DMS79 (cell line): ENCODE data around the gene ANXA11.
"Not testable (repeated sequence)": the region's sequence is repeated elsewhere in the genome, so short reads cannot be mapped to it uniquely, and the experiment has no call there.

Experiments used
- DNase-seq: peaks from one replicate; lab custom pipeline; 2025; lab: John Stamatoyannopoulos, UW

The ANXA11 gene

DNA sequence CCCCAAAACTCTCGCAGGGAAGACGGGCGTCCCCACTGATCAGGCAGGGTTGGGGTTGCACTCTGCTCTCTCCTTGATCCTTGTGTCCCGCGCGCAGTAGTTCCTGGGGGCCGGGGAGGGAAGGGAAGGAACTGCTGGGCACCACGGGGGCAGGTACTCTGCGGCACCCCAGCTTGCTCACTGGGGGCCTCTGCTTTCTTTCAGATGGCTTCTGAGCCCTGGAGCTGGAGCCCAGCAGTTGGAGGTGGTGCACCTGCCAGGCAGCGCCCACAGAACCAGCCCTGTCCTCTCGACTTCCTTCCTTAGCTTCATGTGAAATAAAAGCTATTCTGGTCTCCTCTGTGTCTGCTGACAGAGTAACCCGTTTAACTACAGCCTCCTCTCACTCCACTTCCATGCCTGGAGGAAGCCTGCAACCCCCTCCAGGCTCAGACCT is 60.6 kb downstream of the ANXA11 start:
- DNase-seq: no peak

DNA sequence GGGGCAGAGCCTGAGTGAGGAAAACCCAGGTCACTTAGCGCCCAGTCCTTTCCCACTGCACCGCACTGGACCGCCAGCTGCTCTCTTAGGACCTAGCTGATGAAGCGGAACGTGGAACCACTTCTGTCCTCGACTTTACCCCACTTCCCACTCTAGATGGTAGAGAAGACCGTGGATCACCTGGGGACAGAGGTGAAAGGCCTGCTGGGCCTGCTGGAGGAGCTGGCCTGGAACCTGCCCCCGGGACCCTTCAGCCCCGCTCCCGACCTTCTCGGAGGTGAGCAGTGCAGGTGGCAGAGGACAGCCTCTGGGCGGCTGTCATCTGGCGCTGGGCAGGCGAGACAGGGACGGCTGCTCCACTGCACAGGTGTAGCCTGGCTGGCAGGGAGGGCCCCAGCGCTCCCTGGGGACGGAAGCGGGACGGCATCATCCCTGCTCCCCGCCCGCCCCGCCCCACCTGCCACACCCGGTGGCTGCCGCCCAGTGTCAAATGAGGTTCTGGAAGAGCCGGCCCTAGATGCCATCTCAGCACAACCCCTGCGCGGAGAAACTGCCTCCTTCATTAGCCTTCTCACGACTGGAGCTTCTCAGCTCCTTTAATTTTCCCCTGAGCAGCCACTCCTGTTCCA is 61.2 kb downstream of the ANXA11 start:
- no peak for DNase-seq

DNA sequence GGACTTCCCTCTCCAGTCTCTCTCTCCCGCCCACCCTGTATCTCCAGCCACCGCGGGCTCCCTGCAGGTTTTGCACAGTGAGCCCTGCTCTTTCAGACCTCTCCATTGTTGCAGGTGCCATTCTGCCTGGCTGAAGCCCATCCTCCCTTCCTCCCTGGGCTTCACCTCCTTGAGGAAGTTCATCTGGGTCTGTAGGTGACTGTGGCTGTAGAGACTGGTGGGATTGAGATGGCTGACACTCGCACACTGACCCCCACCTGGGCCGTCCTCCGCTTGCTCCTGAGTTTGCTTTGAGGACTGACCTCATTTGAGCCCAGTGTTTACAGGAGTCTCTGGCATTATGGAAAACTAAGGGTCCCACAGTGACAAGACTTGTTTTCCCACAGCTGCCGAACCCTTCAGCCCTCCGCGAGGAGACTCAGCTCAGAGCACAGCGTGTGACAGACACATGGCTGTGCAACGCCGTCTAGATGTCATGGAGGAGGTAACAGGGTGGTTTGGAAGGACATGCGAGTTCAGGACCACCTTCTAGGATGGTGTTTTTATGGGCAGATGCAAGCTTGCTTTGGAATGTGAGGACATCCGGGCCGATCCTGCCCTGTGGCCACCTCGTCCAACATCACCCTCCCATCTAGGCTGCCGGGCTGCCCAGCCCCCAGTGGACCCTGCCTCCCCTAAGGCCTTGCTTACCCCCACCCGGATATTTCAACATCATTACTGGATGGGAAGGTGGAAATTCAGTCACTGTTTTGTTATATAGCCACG is 63.5 kb downstream of the ANXA11 start:
- no peak for DNase-seq

DNA sequence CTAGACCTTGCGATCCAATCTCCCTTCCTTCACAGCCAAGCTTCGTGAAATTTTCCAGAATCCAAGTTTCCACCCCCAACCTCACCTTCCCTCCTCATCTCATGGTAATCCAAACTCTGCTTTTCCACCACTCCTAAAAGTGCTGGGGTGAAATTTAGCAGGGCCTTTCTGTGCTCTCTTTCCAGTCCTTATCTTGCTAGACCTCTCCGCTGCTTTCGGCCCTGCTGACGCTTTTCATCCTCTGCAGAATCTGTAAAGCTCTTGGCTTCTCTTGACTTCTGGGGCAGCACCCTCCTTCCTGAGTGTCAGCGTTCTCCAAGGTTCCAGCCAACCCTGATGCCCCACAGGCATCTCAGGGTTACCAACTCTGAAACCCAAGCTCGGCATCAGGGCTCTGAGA is 65.1 kb downstream of the ANXA11 start:
- no peak for DNase-seq

DNA sequence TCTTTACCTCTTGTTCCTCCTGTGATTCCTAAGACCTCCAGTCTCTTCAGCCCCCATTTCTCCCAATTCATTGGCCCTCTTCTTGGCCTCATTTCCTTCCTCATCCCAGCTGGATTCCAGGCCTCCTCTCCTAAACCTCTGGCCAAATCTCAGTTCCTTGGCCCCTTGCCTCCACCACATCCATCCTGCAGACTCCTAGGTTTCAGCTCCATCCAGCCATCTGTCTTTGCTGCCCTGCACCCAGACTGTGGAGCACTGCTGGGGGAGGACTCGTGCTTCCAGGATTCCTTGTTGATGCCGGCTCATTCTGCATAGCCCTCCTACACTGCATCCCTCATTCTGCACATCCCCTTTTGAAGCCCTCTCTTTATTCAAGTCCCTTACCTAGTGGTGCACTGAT is 66.1 kb downstream of the ANXA11 start:
- no peak for DNase-seq

DNA sequence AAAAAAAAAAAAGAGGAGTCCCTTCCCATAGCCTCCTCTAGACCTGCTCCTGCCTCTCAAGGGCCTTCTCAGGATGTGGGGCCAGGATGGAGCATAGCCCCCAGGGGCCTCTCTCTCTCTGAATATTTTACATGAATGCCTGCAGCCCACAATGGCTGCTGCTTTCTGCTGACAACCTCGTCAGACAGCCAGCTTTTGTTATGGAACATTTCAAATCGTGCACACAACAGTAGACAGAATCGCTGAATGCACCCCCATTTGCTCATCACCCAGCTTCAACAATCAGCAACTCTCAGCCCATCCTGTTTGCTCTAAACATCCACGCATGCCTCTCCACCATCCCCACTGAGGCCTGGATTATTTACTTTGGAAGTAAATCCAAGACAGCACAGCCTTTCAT is 67.4 kb downstream of the ANXA11 start:
- no peak for DNase-seq

DNA sequence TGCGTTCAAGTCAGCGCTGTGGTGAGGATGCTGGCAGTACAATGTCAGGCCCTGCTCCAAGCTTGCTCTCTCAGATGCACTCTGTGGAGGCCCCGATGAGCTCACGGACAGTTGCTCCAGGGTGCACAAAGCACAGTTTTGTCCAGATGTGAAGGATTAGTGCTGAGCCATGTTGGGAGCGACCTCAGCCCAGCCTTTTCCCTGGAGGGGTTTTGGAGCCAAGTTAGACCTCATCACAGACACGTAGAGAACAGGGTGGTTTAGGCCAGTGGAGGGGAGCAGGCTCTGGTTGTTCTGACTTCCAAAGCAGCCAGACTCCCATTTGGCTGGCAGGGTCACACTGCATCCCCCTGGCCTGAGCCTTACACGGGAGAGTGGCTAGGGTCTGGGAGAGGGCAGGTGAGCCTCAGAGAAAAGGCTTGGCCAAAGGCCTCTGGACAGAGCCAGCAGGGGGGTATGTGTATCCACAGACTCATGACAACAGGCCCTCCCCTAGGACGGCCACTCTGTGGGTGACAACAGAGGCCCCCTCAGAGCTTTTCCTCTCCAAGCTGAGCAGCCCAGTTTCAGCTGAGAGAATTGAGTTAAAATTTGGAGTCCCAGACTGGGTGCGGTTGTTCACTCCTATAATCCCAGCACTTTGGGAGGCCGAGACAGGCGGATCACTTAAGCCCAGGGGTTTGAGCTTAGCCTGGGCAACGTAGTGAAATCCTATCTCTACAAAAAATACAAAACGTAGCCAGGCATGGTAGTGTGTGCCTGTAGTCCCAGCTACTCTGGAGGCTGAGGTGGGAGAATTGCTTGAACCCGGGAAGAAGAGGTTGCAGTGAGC is 68.1 kb downstream of the ANXA11 start:
- no peak for DNase-seq

DNA sequence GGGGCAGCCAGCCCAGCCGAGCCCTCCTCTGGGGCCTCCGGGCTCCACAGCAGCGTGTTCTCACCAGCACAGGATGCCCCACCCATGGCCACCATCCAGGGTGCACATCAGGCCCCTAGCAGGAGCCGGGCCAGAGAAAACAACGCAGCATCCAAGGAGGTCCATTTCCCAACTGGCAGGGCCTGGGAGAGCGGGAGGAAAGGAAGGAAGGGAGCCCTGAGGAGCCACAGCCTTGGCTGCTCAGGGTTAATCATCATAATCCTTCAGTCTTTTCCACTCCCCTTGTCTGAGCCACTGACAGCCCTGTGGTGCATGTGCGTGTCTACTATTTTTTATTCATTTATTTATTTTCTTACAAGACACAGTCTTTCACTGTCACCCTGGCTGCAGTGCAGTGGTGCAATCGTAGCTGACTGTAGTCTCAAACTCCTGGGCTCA is 69.2 kb downstream of the ANXA11 start:
- DNase-seq: no peak

DNA sequence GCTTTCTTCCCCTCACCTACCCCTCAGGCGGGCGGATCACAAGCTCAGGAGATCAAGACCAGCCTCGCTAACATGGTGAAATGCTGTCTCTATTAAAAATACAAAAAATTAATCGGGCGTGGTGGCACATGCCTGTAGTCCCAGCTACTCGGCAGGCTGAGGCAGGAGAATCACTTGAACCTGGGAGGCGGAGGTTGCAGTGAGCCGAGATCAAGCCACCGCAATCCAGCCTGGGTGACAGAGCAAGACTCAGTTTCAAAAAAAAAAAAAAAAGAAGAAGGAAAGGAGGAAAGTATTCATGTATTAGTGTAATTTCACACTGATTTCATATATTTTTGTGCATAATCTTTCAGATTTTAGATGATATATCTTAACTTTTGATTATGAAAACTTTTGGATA is 71.7 kb downstream of the ANXA11 start:
- not testable (repeated sequence) for DNase-seq

DNA sequence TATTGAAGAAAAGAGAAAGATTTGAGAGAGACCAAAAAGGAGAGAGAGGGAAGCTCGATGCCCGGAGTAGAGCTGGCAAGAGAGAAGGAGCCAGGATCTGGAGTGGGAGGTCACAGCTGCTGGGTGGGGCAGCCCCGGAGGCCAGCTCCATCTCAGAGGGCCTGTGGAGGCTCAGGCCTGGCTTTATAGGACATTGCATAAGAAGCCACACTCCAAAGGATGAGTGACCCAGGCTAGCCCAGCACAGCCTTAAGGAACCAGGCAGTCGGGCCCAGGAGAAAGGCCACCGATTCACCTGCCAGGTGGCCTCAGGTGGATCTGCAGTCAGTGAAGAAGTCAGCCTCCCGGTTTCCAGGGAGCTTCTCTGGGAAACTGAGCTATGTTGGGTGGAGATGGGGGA is 72.1 kb downstream of the ANXA11 start:
- no peak for DNase-seq

DNA sequence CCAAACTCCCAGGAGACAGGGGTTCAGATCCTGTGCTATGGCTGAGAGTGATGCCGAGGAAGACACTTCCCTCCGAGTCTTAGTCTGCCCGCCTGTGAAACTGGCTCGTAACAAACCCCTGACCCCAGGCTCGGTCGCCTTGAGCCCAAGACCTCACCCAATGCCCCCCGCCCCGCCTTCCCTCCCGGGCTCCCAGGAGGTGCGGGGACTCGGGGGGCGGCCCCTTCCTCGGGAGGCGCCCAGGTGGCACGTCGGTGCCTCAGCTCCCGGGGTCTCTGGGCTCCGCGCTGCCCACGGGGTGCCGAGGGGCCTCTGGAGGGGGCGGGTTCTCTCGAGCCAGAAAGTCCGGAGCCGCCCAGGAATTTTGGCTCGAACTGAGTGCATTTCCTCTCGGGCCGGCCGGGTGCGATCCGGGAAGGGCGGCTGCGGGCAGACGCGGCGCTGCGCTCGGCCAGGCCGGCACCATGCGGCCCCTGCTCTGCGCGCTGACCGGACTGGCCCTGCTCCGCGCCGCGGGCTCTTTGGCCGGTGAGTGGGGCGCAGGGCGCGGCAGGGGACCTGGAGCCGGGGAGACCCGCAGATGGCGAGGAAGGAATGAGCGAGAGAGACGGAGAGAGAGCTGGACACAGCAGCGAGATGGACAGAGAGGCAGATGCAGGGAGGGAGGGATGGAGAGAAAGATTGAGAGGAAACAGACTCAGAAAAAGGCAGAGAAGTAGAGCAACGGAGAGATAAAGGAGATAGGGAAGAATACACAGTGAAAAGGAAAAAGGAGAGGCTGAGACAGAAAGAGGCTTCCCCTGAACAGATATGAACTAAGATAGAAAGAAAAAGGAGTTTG is 72.8 kb downstream of the ANXA11 start, which contains the start of gene PLAC9:
TSS of gene PLAC9 (plus strand) at position 432 of the 841 bp plus-strand sequence. CDS start at position 465, 33 bp downstream.
- no peak for DNase-seq

DNA sequence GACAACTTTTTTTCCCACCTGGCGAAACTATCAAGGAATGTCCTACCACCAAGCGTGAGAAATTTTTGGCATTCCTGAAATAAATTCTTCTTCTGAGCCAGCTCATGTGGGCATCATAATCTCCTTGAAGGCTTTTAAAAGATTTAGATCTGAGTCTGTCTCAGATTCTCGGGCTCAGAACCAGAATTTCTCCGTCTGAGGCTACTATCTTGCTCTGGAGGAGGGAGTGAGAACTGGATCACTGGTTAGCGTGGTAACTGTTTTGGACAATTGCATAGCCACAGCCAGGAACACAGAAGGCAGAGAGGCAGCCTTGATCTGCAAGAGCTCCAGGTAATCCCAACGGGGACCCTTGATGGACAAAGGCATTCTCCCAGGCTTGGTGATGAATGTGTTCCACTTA is 73.8 kb downstream of the ANXA11 start:
- DNase-seq: no peak

DNA sequence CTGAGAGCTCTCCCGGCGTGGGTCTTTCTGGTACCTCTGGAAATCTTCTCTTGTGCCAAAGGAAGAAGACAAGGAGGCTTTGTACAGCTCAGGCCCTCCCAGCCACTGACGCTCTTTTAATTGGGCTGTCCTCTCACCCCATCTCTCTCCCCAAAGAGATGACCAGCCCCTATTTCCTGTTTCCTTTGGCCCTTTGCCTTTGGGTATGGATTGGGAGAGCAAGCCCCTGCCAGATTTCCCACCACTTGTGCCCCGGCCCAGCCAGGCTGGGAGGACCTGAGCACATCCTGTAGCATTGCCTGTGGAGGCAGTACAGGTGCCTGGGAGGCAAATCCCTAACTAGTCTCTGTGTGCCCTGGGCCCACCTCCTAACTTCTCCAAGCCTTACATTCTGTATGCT is 78.5 kb downstream of the ANXA11 start:
- no peak for DNase-seq

DNA sequence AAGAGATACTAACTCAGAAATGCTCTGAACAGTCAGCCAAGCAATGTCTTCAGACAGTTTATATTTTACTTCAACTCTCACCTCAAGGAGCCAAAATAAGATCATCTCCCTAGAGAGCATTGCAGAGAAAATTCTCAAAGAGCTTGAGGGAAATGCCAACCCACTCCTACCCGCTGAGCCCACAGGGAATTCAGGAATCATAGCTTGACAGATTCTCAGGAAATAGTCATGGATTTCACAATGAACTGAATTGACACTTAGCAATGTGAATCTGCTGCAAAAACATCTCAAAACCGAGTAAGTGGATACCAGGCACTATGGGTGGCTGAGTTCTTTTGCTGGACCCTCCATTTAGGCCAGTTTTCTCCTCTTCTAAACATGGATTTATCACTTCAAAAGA is 82.6 kb downstream of the ANXA11 start:
- DNase-seq: no peak

DNA sequence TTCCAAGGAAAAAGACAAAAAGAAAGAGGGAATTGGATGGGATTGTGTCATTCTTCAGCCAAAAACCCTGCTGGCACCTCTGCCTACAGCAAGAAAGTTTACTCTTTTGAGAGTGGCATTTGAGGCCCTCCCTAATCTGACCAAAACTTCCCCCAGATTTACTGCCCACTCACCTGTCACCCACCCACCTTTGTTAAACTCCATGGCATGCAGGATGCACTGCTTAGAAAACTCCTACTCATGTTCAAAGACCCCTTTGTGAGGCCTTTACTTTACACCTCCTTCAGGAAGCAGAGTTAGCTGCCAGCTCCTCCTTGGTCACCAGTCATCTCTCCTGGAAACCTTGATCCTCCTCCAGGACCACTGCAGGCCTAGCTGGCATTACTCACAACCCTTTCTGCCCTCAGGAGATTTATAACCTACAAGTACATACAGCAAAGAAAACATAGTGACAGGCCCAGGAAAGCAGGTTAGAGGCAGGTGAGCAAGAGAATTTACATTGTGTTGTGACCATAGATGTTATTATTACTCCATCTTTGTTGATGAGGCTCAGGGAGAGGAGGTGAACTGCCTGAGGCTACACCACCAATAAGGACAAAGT is 83.1 kb downstream of the ANXA11 start:
- DNase-seq: no peak

DNA sequence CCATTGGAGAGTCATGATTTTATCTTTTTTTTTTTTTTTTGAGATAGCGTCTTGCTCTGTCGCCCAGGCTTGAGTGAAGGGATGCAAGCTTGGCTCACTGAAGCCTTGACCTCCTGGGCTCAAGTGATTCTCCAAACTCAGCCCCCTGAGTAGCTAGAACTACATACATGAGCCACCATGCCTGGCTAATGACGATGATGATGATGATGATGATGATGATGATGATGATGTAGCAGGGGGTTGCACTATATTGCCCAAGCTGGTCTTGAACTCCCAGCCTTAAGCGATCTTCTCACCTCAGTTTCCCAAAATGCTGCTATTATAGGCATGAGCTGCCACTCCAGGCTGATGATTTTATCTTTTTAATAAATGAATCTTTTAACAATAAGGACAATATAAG is 86.7 kb downstream of the ANXA11 start:
- no peak for DNase-seq

DNA sequence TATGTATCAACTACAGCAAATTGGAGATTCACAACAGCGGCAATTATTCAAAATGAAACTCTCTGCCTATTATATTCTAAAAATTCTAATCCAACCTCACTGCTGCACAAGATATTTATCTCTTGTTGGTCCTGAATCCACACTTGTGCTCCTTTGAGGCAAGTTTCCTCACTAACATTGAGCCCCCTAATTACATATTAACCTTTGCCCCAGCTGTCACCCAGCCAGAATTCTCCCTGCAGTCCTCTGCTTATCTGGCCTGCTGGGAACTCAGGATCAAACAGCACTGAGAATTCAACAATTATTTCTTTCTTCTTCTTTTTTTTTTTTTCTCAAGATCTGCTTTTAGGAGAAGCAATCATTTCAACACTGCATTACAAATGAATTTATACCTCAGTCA is 94.4 kb downstream of the ANXA11 start:
- no peak for DNase-seq

DNA sequence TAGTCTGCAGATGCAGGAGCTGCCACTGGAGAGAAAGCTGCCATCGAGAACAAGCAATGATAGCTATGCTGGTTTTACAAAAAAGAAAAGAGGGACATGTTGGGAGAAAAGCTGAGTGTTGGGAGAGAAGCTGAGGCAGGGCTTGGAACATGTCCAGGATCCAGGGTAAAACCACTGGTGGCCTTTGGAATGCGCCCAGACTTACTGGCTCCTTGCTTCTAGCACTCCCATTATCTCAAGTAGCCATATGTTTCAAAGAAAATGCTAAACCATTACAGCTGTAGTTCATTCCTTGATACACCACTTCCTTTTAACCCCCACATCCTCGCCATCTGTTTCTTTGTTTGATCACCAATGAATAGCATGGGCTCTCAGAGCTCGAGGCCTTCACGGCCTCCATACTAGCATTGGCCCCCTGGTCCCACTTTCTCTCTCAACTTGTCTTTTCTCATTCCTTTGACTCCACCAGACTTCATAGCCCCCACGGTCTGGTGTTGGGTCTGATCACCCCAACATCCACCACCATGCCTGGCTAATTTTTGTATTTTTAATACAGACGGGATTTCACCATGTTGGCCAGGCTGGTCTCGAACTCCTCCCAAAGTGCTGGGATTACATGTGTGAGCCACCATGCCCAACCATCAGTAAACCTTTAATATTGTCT is 96.6 kb downstream of the ANXA11 start:
- no peak for DNase-seq

DNA sequence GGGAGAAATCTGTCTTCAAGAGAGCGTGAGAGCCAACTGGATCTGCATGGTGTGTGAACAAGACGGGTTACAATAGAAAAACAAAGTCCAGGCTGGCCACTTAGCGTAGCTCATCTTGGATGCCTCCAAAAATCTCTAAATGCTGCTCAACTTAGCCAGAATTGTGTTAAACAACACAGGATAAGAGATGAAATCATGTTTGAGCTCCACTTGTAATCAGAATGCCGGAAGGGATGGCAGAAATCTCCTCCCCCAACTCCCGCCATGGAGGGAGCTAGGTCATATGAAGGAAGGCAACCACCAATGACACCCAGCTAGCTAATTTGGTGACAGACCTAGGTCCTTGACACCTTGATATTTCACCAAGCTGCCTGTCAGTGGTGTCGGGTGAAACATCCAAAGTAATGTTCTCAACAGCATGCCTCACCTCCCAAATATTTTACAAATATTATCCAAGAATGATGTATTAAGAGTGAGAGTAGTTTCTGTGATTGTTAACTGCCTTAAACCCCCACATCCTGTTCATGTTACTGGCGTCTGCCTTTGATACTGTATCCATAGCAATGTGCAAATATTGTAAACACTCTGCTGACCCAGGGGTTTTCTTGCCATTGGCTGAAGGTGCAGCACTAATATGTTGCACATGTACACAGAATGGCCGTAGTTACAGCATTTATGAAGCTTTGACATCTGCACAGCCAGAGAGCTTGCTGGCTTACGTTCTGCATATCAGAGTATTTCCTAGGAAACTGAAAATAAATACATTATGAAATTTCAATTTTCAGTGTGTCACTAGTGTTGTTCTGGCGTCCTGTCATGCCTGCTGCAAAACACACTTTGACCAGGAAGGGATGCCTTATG is 101.0 kb downstream of the ANXA11 start:
- DNase-seq: no peak
